NCI-H2081 (cell line): ENCODE measurements around the gene USP49.
A peak's percentile ranks its signal among the peaks of the same experiment; 100 is the strongest.
"Not testable (repeated sequence)": the region's sequence is repeated elsewhere in the genome, so short reads cannot be mapped to it uniquely, and the experiment has no call there.

ENCODE experiments used
- DNase-seq, 2 experiments: peaks; one replicate each; lab custom pipeline; 2025; lab: John Stamatoyannopoulos, UW

USP49 gene

DNA sequence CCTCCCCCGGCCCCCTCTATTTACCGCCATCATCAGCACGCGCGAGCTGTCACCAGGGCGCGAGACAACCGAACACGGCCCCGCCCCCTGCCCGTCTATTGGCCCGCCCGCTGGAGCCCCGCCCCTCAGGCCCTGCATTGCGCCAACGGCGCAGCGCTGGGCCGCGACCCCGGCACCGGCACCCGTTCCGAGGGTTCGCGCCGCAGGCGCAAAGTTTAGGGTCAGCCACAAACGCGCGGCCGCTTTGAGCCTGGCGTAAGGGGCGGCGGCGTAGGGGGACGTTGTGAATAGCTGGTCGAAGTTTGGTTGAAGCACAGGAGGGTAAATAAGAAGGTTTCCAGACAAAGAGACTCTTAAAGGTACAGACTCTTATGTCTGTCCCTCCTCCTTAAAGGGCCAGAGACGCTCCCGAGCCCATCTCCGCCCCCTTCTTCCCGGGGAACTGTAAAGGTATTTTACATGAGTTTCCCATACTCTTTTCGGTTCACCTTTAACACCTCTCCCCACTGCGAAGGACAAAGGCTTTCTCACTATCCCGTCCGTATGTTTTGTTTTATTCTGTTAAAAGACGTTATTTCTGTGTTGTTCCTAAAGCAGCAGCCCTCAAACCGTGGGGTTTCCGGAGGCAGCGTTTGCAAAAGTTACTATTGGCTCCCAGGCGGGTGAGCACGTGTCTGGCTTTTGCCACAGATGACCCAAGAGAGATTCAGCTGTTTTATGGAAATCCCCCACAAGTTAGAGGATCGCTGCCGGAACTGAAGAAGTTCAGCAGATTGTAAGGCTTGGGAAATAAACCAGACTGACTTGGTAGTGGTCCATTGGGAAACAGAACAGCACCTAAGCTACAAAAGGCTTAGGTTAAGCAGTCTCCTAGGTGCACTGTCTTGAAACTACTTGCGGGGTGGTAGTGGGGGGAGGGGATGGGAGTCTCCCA, at the start of gene USP49:
TSS of gene USP49 (minus strand) at position 76 of the 934 bp plus-strand sequence. CDS start 88,392 bp downstream, outside the sequence.
- peak; percentile 87 to 90 for DNase-seq

DNA sequence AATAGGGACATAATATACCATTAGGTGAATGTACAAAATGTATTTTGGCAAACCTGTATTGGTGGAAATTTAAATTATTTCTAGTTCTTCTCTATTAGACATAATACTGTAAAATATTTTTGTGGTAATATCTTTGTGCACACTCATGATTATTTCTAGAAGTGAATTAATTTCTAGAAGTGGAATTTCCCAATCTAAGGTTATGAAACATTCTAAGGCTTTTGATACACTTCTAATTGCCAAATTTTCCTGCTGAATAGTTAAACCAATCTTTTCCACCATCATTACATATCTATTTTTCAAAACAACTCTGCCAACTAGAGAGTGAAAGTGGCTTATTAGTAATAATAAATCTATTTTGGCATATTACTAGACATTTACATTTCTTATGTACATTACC, 48.3 kb upstream of the USP49 start:
- no peak for DNase-seq

DNA sequence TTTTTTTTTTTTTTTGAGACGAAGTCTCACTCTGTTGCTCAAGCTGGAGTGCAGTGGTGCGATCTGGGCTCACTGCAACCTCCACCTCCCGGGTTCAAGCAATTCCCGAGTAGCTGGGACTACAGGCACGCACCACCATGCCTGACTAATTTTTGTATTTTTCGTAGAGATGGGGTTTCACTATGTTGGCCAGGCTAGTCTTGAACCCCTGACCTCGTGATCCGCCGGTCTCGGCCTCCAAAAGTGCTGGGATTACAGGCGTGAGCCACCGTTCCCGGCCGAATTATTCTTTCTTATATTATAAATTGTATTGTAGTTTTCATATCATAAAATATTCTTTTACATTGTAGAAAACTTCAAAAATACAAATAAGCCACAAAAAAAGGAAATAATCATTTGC, 47.7 kb upstream of the USP49 start:
- not testable (repeated sequence) for DNase-seq

DNA sequence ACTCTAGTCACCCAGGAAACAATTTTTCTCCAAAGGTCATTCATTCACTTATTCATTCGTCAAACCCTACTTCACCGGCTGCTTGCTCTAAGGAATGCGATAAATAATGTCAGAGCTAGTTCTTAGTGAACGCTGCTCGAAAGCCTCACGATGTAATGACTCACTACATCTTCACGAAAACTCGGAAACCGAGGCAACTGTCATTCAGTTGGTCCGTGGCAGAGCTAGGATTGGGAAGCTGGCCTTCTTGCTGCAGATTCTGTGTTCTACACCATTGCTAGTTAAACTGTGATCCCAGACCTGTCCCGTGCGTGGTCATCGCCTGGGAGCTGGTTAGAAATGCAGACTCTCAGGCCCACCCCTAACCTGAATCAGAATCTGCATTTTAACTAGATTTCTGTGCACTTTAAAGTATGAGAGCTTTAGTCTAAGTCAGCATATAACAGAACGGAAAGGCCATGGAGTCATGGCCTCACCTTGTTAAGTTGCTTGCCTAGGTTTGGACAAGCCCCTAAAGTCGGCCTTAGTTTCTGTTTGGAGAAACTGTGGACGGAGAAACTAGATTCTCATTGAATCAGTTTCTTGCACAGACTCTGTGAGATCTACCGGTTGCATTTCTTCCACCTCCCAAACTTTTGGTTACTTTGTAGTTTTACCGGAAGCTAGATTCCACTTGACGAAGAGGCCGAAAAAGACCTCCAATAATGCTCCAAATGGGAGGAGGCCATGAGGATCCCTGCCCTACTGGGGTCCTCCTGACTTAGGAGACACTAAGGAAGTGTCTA, 47.1 kb upstream of the USP49 start:
- DNase-seq = no peak

DNA sequence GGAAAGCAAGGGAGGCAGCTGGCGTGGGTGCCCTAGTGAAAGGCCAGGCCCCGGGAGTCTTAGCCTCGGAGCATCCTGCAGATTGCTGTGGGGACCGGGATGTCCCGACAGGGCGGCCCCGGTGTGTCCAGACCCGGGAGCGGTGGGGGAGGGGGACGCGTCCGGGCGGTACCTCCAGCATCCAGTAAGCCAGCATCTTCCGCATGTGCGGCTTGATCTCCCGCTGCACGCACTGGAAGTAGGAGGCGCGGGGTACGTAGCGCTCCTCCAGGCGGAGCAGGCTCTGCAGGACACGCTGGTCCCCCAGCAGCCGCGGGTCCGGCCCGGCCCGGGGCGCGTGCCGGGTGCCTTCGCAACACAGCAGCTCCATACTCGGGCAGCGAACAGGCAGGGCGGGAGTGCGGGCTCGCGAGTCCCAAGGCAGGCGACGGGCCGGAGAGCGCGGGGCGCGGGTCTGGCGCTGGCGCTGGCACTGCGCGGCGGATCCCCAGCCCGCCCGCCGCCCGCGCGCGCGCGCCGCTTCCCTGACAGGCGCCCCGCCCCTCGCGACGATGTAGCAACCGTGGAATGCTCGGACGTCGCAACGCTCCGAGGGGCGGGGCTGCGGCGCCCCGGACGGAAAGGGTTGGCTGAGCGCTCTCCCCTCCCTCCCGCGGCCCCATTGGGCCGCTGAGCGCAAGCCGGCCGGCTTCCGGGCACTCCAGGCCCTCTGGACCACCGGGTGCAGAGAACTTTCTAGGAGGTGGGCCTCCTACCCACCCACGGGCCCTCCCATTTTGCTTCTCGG, 46.3 kb upstream of the USP49 start, which contains the start of gene CCND3:
TSS of gene CCND3 (minus strand) at position 529 of the 787 bp plus-strand sequence. CDS start at position 370, 159 bp downstream.
- DNase-seq = peak; percentile 86 to 94

DNA sequence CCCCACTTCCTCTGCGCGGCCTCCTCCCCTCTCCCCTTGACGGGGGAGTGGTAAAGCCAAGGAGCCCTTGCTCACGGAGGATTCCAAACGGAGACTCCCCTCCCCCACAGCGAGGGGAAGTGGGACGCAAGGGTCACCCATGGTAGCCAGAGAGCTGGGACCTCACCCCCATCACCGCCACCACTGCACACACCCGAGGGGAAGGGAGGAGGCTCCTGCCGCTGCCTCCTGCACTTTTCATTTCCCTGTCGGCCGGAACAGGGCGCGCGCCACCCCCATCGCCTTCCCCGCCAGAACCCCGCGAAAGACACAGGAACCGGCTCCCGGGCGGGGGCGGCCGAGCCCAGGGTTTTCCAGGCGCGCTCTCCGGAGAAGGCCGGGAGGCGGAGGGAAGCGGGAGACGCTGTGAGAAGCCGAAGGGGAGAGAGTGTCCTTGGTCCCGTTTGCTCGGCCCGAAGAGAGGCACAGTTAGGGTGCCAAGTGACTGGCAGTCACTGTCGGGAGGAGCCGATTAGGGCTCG, 45.6 kb upstream of the USP49 start:
- no peak for DNase-seq

DNA sequence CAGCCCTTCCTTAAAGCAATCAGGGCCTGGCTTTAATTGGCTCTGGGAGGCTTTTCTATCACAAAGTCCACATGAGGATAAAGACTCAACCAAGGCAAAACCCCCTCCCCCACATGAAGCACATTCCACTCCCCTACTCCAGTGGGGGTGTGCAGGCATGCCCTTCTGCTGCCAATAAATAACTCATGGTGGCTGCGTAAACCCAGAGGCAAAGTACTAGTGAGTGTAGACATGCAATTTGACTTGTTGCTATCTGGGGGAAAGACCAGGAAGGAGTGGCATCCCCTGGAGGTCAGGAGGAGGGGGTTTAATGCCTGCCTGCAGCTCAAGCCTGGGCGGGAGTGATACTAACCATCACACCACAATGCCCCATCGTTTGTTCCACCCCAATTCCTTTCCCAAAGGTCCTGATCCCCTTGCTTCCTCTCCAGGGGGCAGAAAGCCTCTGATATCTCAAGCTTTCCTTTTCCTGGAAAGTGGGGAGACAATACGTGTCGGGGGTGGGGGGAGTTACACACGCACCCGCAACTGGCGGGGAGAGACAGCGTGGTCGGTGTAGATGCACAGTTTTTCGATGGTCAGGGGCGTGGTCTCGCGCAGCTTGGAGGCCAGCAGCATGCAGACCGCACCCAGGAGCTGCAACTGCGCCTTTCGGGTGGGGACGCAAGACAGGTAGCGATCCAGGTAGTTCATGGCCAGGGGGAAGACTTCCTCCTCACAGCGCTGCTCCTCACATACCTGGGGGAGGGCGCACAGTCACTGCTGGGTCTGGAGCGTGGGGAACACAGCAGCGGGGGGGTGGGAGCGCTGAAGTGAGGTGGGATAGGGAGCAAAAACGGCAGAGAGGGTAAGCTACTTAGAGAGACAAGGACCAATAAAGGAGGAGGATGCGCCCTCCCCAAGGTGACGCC, 44.9 kb upstream of the USP49 start:
- DNase-seq = no peak

DNA sequence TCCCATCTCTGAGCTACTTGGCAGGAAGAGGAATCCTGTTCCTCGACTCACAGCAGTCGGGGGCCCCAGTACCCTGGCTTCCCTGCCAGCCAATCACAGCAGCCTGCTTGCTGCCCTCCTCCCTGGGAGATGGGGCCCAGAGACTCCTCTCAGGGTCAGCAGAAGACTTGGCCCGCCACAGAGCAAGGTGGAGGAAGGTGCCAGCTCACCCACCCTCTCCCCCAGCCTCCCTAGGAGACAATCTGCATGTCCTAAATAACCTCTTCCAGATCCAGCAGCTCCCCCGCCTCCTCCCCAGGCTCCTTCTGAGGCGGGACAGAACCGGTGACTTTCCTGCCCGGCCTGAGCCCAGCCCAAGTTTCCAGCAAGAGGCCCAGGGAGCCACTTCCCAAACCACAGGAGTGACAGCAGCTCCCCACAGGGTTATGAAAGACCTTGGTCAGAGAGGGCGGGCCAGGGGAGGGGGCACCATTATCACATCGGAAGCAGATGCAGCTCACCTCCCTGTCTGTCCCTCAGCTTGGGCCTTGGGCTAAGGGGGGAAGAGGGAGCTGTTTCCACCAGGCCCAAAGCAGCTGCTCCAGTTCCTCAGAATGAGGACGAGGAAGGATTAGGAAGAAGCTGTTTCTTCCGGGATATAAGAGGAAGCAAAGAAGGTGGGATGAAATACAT, 44.1 kb upstream of the USP49 start:
- no peak for DNase-seq

DNA sequence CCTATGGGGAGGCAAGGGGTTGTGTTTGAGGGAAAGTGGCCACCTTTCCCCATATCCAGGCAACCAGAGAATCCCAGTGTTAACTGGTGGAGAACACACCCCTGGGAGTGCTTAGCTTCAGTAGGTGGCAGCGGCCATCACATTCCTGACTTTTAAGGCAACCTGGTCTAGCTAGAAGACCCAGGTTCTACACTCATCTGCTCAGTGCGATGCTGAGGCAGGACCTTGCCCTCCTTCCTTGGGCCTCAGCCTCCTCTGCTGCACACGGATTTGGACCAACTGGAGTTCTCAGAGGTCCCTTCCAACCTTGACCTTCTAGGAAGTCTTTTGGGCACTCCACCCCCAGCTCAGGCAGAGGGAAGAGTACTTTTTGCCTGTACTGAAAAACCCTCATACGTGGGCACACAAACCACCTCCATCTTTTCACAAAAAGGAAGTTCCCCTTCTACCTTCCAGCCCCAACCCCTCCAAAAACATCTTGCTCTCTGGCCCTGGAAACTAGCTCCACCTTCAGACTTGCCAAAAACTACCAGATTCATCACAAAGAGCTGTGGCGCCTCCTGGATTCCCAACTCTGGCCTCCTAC, 43.5 kb upstream of the USP49 start:
- DNase-seq = no peak

DNA sequence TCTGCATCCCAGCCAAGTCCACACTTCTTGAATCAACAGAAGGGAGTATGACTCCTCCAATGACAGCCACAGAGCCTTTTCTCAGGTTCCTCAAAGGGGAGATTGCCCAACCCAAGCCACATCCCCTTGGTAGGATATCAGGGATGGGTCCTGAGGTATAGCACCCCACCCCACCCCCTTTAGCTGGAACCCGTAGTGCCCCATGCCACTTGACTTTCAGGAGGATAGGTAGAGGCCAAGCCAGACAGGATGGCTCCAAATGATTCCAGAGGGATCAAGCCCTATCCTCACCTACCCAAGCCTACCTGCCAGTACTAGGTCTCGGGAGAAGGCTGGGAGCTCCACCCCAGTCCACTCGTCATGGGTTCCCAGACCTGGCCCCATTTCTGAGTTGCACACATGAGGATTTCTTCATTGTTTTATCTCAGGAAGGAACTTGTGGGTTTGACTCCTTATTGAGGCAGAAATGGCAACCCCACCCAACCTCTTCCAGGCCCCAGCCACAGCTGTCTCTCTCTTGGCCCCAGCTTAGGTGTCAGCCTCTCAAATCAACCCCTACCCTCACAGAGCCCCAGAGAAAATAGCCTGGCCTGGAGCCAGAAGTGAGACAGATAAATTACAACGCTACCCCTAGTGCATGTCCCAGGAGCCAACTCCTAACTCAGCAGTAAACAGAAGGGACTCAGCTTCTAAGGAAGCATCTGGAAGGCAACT, 42.8 kb upstream of the USP49 start:
- DNase-seq = no peak

DNA sequence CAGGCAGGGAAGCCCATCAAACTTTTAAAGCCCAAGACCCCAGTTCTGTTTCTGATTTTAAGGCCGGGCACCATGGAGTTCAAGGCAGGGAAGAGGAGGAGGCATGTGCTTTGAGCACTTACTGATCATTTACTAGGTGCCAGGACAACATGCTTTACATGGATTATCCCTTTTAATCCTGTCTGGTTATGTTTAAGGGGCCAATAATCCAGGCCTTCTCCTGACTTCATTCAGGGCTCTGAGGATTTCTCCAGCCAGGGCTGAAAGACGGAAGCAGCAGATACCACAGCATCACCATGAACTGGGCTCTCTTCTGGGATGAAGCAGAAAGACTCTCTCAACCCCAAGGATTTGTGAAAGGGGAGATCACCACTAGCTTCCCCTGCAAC, 42.3 kb upstream of the USP49 start:
- DNase-seq = no peak

DNA sequence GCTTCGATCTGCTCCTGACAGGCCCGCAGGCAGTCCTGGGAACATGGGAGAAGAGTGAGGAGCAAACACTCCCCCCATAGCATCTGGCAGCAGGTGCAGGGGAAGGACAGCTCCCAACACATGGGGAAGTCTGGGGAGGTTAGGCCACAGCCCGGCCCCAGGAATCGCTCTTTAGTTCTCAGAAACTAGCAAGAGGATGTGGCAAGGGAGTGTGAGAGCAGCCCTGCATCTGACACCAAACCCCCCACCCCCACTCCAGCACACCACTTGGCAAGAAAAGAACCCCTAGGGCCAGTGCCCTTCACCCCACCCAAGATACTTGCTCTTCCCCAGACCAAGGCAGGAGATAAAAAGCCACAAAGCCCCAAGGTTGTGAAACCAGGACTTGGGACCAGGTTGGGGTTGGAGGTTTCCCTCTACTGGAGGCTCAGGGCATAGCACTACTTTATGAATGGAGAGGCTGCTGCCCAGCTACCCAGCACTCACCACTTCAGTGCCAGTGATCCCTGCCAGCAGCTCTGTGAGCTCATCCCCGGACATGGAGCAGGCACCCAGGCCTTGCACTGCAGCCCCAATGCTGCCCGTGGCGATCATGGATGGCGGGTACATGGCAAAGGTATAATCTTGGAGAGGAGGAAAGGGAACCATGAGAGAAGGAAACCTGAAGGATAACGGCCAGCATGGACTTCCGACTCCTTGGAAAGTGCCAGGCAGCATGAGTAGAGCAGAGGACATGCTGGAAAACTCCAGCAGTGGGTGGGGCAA, 41.1 kb upstream of the USP49 start:
- peak; percentile 39 to 61 for DNase-seq

DNA sequence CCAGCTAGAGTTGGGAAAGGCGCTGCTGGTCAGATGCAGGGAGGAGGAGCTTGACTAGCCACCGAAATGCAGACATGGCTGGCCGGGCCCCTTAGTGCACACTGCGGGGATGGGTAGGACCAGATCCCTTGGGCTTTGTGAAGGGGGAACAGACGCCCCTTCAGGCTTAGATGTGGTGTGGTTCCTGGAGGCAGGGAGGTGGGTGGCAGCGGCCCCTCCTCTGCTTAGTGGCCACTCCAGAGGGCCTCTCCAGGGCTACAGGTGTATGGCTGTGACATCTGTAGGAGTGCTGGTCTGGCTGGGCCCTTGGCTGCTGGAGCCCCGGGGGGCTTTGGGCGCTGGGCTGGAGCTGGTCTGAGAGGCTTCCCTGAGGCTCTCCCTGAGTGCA, 40.5 kb upstream of the USP49 start:
- no peak for DNase-seq

DNA sequence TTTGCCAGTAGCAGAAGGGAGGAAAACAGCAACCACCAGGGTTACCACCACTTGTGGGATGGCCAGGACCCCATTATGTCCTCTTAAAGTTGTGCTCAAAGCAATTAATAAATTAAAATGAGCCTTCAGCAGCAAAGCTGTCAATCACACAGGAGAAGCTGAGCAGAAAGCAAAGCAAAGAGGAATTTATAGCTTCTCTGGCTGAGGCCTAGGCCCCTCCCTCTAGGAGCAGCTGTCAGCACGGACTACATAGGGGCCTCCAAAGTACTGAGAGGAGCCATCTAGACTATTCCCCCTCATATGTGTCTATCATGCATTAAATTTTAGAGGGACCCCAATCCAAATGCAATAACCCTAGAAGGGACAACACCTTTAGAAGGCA, 40.0 kb upstream of the USP49 start:
- DNase-seq = no peak

DNA sequence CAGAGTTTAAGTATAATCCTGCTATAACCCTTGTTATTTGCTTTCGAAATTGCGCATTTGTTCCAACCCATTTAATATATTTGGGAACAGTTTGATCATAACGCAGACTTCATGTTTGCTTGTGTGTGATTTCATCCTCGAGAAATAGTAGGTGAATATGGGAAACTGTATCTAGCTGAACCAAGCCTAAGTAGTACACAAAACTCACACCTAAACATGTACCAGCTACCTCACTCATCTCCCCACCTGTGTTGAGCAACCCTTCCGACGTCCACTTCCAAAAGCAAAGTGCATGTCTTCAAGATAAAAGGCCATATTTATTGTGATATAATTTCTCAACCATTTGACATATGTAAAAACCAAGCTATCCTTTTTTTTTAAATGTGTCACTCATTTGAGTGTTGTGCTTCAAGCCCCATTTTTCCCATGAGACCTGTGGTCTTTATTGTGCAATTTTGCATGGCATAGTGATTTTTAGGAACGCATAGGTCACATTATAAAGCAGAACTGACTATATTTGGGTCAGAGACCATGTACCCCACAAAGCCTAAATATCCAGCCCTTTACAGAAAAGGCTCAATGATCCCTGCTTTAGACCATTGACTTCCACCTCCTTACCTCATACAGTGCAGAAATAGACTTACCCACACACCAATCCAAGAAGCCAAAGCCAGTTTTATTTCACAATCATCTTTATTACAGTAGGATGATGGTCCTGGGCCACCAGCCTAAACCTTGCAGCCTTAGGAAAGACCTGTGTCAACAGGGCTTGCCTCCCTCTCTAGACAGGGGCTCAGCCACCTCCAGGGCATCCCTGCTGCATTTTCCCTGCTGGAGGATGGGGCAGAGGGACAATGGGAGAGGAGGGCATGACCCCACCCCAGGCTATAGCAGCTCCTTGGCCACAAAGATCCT, 39.4 kb upstream of the USP49 start:
- DNase-seq = no peak

DNA sequence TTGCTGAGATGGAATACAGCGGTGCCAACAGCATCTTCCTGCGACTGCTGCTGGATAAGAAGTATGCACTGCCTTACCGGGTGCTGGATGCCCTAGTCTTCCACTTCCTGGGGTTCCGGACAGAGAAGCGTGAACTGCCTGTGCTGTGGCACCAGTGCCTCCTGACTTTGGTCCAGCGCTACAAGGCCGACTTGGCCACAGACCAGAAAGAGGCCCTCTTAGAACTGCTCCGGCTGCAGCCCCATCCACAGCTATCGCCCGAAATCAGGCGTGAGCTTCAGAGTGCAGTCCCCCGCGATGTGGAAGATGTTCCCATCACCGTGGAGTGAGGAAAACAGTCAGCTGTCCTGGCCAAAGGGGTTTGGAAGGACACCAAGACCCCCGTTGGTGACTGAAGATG, 37.2 kb upstream of the USP49 start:
- no peak for DNase-seq

DNA sequence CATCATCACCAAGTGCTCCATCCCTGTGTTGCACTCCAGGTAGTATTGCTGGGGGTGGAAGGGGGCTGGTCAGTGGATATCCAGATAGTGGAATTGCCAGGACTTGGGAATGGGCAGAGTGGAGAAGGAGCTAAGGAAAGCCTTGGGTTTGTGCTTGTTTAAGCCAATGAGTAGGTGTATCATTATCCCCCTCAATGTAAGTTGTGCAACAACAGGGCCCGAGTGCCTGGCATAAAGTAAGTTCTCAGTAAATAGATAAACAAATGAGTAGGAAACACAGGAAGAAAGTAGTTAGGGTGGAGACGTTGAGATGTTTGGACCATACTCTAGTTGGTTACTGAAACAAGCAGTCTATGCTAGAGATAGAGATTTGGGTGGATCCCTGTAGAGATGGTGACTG, 36.6 kb upstream of the USP49 start:
- no peak for DNase-seq
